Thoracic aorta (tissue), 2 donors: ENCODE data around the gene IGSF9B. TPM values are rescaled to one million over a fixed set of nuclear protein-coding genes. Genes with fewer than 3 reads are reported as not detected.

Source experiments
- ATAC-seq: fragments of 150-250 bp; one replicate; pipeline ENCODE4 v1.8.0; 2017; ENCODE audit warnings: low read depth; ENCODE audit not compliant: insufficient number of reproducible peaks, low FRiP score
- DNase-seq: peaks from one replicate; pipeline ENCODE4 v3.0.0-alpha.2; 2020; ENCODE audit warnings: low spot score
- H3K27ac ChIP-seq, 2 donors: fragments of 200-600 bp; sonication (generic); 1 replicate in 1 of 2; 2 replicates in 1 of 2; pipeline ENCODE4 v1.5.1; 2016; ENCODE audit warnings: mild to moderate bottlenecking in 2 of 2, moderate library complexity in 2 of 2
- H3K27me3 ChIP-seq: fragments of 200-600 bp; sonication (generic); replicated peaks from 2 replicates; pipeline ENCODE4 v1.6.0; 2016; ENCODE audit warnings: mild to moderate bottlenecking; ENCODE audit not compliant: insufficient read depth
- H3K36me3 ChIP-seq: fragments of 200-600 bp; sonication (generic); one replicate; pipeline ENCODE4 v1.5.1; 2016
- H3K4me1 ChIP-seq, 2 donors: fragments of 200-600 bp; sonication (generic); 1 replicate in 1 of 2; 2 replicates in 1 of 2; pipeline versions ENCODE4 v1.5.1 to v1.6.0; 2016; ENCODE audit warnings: low read depth in 2 of 2, mild to moderate bottlenecking in 1 of 2; ENCODE audit not compliant: control insufficient read depth in 1 of 2
- H3K4me3 ChIP-seq: fragments of 200-600 bp; sonication (generic); 2 replicates; pipeline ENCODE4 v1.5.1; 2016; ENCODE audit warnings: mild to moderate bottlenecking
- H3K9me3 ChIP-seq: fragments of 200-600 bp; sonication (generic); 2 replicates; pipeline ENCODE4 v1.5.1; 2016
- total RNA-seq, 2 donors: library from RNA; depleted of rRNA; stranded (reverse); fragments of >200 nt; gene quantifications; one replicate each; pipeline versions ENCODE4 v1.1.0 to v1.2.3, GENCODE V29; 2016
- TF ChIP-seq, protein P1 (sequence below): fragments of 200-600 bp; sonication (generic); IDR thresholded peaks from one replicate; pipeline ENCODE4 v1.5.1; 2019; ENCODE audit warnings: antibody characterized with exemption

IGSF9B gene
- total RNA-seq, 2 donors from 2014 or later = 67.1 to 77.2 TPM

DNA sequence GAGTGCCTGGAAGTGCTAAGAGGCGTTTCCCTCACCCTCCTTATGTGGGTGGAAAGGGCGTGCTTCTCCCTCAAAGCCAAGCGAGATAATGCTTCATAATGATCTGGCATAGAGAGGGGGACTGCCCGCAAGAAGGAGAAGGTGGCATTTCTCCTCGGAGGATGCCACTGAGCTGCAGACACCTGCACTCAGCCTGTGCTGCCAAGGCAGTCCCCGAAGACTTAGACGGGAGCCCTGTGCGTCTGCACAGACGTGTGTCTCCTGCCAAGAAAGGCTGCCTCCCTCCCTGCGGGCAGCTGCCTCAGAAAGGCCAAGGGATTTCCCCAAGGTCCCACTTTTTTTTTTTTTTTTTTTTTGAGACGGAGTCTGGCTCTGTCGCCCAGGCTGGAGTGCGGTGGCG lies 63.4 kb downstream of the IGSF9B start:
- DNase-seq = no peak
- Histone ChIP-seq H3K36me3 (peaks cover 3% of the 10 kb centered on the region), H3K27me3 (no peaks in the 10 kb centered on the region), H3K4me1 (no peaks in the 10 kb centered on the region), H3K9me3 (no peaks in the 10 kb centered on the region), H3K4me3 (no peak overlapping the region), H3K27ac (no peak overlapping the region)
- no peak for ATAC-seq
- TF ChIP-seq, protein P1, sequence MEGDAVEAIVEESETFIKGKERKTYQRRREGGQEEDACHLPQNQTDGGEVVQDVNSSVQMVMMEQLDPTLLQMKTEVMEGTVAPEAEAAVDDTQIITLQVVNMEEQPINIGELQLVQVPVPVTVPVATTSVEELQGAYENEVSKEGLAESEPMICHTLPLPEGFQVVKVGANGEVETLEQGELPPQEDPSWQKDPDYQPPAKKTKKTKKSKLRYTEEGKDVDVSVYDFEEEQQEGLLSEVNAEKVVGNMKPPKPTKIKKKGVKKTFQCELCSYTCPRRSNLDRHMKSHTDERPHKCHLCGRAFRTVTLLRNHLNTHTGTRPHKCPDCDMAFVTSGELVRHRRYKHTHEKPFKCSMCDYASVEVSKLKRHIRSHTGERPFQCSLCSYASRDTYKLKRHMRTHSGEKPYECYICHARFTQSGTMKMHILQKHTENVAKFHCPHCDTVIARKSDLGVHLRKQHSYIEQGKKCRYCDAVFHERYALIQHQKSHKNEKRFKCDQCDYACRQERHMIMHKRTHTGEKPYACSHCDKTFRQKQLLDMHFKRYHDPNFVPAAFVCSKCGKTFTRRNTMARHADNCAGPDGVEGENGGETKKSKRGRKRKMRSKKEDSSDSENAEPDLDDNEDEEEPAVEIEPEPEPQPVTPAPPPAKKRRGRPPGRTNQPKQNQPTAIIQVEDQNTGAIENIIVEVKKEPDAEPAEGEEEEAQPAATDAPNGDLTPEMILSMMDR = no peak

DNA sequence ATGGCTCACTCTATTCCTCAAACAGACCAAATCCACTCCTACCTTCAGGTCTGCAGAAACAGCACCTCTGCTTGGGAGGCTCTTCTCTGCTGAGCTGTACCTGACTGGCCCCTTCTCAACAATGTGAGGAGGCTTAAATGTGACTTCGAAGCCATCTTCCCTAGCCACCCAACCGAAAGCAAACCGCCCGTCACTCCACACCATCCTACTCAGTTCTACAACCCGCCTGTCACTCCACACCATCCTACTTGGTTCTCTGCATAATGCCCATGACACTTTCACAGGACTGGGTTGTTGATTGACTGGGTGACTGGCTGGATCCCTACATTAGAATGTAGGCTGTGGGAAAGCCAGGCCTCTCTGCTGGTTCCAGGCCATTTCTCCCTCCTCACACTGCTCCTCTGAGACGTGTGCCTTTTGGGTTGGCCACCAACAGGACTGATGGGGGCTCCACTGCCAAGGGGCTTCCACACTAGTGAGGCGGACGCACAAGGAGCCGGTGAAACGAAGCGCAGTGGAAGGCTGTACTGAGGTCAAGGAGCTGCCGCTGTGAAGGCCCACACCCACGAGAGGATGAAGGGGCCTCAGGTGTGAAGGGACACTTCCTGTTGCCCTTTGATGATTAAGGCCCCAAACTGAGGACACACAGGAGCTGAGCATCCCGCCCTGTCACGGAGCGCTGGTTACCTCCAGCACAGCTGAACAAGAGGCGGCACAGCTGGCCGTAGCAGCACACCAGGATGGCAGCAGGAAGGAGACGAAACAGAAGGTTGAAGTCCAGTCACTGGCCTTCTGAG lies 64.0 kb downstream of the IGSF9B start:
- no peaks in the 10 kb centered on the region for H3K9me3 ChIP-seq
- H3K27me3 ChIP-seq = no peaks in the 10 kb centered on the region
- DNase-seq (no peak), ATAC-seq (no peak)
- TF ChIP-seq, protein P1 = no peak
- no peak overlapping the region for H3K4me3 ChIP-seq
- no peak overlapping the region for H3K27ac ChIP-seq
- H3K4me1 ChIP-seq = no peaks in the 10 kb centered on the region
- H3K36me3 ChIP-seq = peaks cover under 1% of the 10 kb centered on the region

DNA sequence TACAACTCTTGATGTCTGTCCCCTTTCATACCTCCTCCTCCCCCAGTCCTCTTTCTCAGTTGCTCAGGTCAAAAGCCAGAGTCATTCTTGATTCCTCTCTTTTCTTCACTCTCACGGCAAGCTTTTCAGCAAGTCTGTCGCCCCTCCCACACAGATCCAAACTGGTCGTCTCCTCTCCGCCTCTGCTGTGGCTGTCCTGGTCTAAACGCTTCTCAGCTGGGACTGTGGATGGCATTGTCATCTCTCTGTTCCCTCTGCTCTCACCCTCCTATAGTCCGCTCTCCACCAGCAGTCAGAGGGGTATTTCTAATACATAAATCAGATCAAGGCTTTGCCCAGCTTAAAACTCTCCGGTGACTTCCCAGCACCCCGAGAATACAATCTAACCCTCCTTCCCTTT lies 64.6 kb downstream of the IGSF9B start:
- H3K4me1 ChIP-seq = no peaks in the 10 kb centered on the region
- H3K36me3 ChIP-seq = no peaks in the 10 kb centered on the region
- TF ChIP-seq, protein P1 = no peak
- no peak overlapping the region for H3K4me3 ChIP-seq
- DNase-seq (no peak), ATAC-seq (no peak)
- H3K27ac ChIP-seq = no peak overlapping the region
- no peaks in the 10 kb centered on the region for H3K27me3 ChIP-seq
- H3K9me3 ChIP-seq = no peaks in the 10 kb centered on the region

DNA sequence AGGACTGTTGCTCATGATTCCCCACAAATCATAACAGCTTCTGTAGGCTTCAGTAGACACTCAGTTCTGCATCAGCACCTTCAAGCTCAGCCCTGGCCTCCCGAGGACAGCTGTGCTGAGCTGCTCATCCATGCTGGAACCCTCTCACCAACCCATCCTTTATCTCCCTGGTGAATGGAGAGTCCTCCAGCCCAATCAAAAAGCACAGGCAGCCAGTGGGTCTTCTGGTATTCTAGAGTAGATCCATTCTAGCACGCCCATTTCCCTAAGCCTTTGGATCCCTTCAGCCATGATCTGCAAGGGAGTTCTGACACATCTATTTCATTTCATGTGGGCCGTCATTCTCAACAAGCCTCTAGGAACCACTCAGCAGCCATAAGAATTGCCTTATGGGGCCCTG lies 66.9 kb downstream of the IGSF9B start:
- TF ChIP-seq, protein P1 = no peak
- no peak for ATAC-seq
- Histone ChIP-seq H3K9me3 (no peaks in the 10 kb centered on the region), H3K4me3 (no peak overlapping the region), H3K4me1 (no peaks in the 10 kb centered on the region), H3K36me3 (no peaks in the 10 kb centered on the region), H3K27me3 (no peaks in the 10 kb centered on the region), H3K27ac (no peak overlapping the region)
- DNase-seq = no peak

DNA sequence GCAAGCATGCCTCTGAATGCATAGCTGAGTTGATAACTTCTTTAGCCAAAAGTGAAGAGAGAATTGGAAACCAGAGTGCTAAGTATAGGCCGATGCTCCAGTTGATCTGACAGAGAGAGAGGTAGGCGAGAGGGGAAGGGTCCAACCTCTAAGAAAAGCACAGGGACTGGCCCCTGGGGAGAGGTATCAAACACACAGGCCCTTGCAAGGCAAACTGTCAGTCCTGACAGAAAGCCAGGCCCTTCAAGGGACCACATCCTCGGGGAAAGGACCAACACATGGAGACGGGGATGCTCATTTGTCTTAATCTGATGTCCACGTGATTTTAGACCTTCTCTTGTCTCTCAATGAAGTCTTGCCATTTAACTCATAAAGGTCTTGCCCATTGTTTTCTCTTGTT lies 67.6 kb downstream of the IGSF9B start:
- H3K27me3 ChIP-seq = no peaks in the 10 kb centered on the region
- TF ChIP-seq, protein P1 = no peak
- no peaks in the 10 kb centered on the region for H3K4me1 ChIP-seq
- H3K4me3 ChIP-seq = no peak overlapping the region
- H3K36me3 ChIP-seq = no peaks in the 10 kb centered on the region
- H3K27ac ChIP-seq = no peak overlapping the region
- H3K9me3 ChIP-seq = peaks cover 3% of the 10 kb centered on the region
- ATAC-seq (no peak), DNase-seq (no peak)
